WTC11 (cell line): ENCODE measurements around the gene NRG3. TPM values are rescaled to one million over a fixed set of nuclear protein-coding genes. Genes with fewer than 3 reads are reported as not detected.

Experiments
- ATAC-seq: fragments of 200-7000 bp; cut with Tn5 transposase; 2 replicates; pipeline ENCODE4 v1.10.0; 2021; ENCODE audit warnings: mild to moderate bottlenecking, moderate library complexity
- CTCF ChIA-PET: fragments of 300-600 bp; sonication (Branson Sonifier 250); formaldehyde crosslinking; loops from one replicate; lab custom pipeline; 2021; ENCODE audit warnings: antibody characterized with exemption; lab: Charles Lee
- POLR2A ChIA-PET: fragments of 350-600 bp; sonication (Branson Sonifier 250); formaldehyde crosslinking; loops from one replicate; lab custom pipeline; 2021; ENCODE audit warnings: antibody characterized with exemption; lab: Charles Lee
- DNase-seq: peaks from one replicate; pipeline ENCODE4 v3.0.0; 2021; ENCODE audit warnings: low spot score
- H3K27ac Mint-ChIP-seq: 2 replicates; pipeline ENCODE4 v1.8.0; 2021; ENCODE audit warnings: mixed read lengths
- H3K27me3 Mint-ChIP-seq: 2 replicates; pipeline ENCODE4 v1.8.0; 2021; ENCODE audit warnings: low read depth, mild to moderate bottlenecking, moderate library complexity, mixed read lengths
- H3K36me3 Mint-ChIP-seq: 2 replicates; pipeline ENCODE4 v1.8.0; 2021; ENCODE audit warnings: mixed read lengths
- H3K4me1 Mint-ChIP-seq: 2 replicates; pipeline ENCODE4 v1.8.0; 2022; ENCODE audit warnings: mixed read lengths
- H3K4me3 Mint-ChIP-seq: 2 replicates; pipeline ENCODE4 v1.8.0; 2021; ENCODE audit warnings: mild to moderate bottlenecking, moderate library complexity, mixed read lengths
- H3K9me3 Mint-ChIP-seq: 2 replicates; pipeline ENCODE4 v1.8.0; 2021; ENCODE audit warnings: mixed read lengths
- ELF4 ChIP-seq: sonication (generic); formaldehyde crosslinking; IDR thresholded peaks from 2 replicates; pipeline ENCODE4 v1.8.1; 2022; ENCODE audit warnings: low read depth, mild to moderate bottlenecking, moderate library complexity, missing genetic modification reagents
- GTF2I ChIP-seq: fragments of 250-450 bp; sonication (Bioruptor Pico); conservative IDR thresholded peaks from 2 replicates; pipeline ENCODE4 v1.4.0; 2021; ENCODE audit warnings: mild to moderate bottlenecking
- NFATC4 ChIP-seq: fragments of 250-450 bp; sonication (Bioruptor Pico); IDR thresholded peaks from 2 replicates; pipeline ENCODE4 v1.9.0; 2021; ENCODE audit warnings: mild to moderate bottlenecking
- NFE2L1 ChIP-seq: sonication (generic); formaldehyde crosslinking; IDR thresholded peaks from 2 replicates; pipeline ENCODE4 v1.8.1; 2023; ENCODE audit warnings: missing genetic modification reagents
- NFYB ChIP-seq: sonication (generic); formaldehyde crosslinking; conservative IDR thresholded peaks from 2 replicates; pipeline ENCODE4 v1.8.0; 2022; ENCODE audit warnings: low read depth, missing genetic modification reagents
- NR2C2 ChIP-seq: sonication (generic); formaldehyde crosslinking; IDR thresholded peaks from 2 replicates; pipeline ENCODE4 v1.8.0; 2022; ENCODE audit warnings: mild to moderate bottlenecking, missing genetic modification reagents
- OVOL2 ChIP-seq: fragments of 250-450 bp; sonication (Bioruptor Pico); IDR thresholded peaks from 2 replicates; pipeline ENCODE4 v1.9.0; 2021; ENCODE audit warnings: mild to moderate bottlenecking, borderline replicate concordance
- PRRX2 ChIP-seq: fragments of 250-450 bp; sonication (Bioruptor Pico); IDR thresholded peaks from 2 replicates; pipeline ENCODE4 v1.8.0; 2021; ENCODE audit warnings: mild to moderate bottlenecking
- RORB ChIP-seq: fragments of 250-450 bp; sonication (Bioruptor Pico); IDR thresholded peaks from 2 replicates; pipeline ENCODE4 v1.9.0; 2021; ENCODE audit warnings: mild to moderate bottlenecking
- TCF7 ChIP-seq: sonication (generic); formaldehyde crosslinking; IDR thresholded peaks from 2 replicates; pipeline ENCODE4 v1.8.0; 2022; ENCODE audit warnings: mild to moderate bottlenecking, low read depth, missing genetic modification reagents, moderate library complexity
- TEAD4 ChIP-seq: sonication (generic); formaldehyde crosslinking; IDR thresholded peaks from 2 replicates; pipeline ENCODE4 v1.8.0; 2022; ENCODE audit warnings: mild to moderate bottlenecking, missing genetic modification reagents
- ZNF232 ChIP-seq: sonication (generic); formaldehyde crosslinking; IDR thresholded peaks from 2 replicates; pipeline ENCODE4 v1.8.0; 2022; ENCODE audit warnings: mild to moderate bottlenecking, missing genetic modification reagents
- ZNF263 ChIP-seq: sonication (generic); formaldehyde crosslinking; IDR thresholded peaks from 2 replicates; pipeline ENCODE4 v1.8.1; 2022; ENCODE audit warnings: low read depth, mild to moderate bottlenecking, moderate library complexity, missing genetic modification reagents
- ZNF416 ChIP-seq: fragments of 250-450 bp; sonication (Bioruptor Pico); IDR thresholded peaks from 2 replicates; pipeline ENCODE4 v1.9.0; 2021; ENCODE audit warnings: mild to moderate bottlenecking, inconsistent platforms
- ZNF671 ChIP-seq: fragments of 250-450 bp; sonication (Bioruptor Pico); IDR thresholded peaks from 2 replicates; pipeline ENCODE4 v1.8.0; 2021; ENCODE audit warnings: mild to moderate bottlenecking
- total RNA-seq: library from RNA; stranded (reverse); gene quantifications from 3 replicates; pipeline ENCODE4 v1.2.3, GENCODE V29; 2021
- TF ChIP-seq, protein P1 (sequence below): sonication (generic); formaldehyde crosslinking; IDR thresholded peaks from 2 replicates; pipeline ENCODE4 v1.8.0; 2023; ENCODE audit warnings: missing genetic modification reagents, mild to moderate bottlenecking, borderline replicate concordance
- TF ChIP-seq, protein P2 (sequence below): sonication (generic); formaldehyde crosslinking; IDR thresholded peaks from 2 replicates; pipeline ENCODE4 v1.8.0; 2023; ENCODE audit warnings: missing genetic modification reagents
- TF ChIP-seq, protein P3 (sequence below): fragments of 250-450 bp; sonication (Bioruptor Pico); IDR thresholded peaks from 2 replicates; pipeline ENCODE4 v1.9.0; 2021; ENCODE audit warnings: moderate library complexity, mild to moderate bottlenecking, inconsistent platforms, borderline replicate concordance
- TF ChIP-seq, protein P4 (sequence below): sonication (generic); formaldehyde crosslinking; IDR thresholded peaks from 2 replicates; pipeline ENCODE4 v1.8.1; 2023; ENCODE audit warnings: mild to moderate bottlenecking, missing genetic modification reagents, borderline replicate concordance

NRG3 gene
- total RNA-seq, 1 experiment from 2014 or later, result 7.0 TPM

DNA sequence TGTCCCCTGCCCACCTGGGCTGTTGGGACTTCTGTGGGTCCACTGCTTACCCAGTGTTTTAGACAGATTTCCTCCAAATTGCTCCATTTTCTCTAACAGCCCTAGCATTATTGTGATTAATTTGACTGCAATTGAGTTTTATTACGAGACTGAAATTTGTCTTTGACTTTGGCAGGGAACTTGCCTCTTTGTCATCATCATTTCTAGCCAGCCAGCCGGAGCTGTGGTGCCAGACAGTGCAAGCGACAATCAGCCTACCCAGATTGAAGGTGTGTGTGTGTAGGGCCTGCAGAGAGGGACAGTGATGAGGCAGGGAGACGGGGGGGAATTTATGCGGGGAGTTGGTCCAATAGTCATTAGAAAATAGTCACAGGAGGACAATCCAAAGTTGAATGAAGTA, 743.0 kb downstream of the NRG3 start (continued):
- TF ChIP-seq, protein P1, sequence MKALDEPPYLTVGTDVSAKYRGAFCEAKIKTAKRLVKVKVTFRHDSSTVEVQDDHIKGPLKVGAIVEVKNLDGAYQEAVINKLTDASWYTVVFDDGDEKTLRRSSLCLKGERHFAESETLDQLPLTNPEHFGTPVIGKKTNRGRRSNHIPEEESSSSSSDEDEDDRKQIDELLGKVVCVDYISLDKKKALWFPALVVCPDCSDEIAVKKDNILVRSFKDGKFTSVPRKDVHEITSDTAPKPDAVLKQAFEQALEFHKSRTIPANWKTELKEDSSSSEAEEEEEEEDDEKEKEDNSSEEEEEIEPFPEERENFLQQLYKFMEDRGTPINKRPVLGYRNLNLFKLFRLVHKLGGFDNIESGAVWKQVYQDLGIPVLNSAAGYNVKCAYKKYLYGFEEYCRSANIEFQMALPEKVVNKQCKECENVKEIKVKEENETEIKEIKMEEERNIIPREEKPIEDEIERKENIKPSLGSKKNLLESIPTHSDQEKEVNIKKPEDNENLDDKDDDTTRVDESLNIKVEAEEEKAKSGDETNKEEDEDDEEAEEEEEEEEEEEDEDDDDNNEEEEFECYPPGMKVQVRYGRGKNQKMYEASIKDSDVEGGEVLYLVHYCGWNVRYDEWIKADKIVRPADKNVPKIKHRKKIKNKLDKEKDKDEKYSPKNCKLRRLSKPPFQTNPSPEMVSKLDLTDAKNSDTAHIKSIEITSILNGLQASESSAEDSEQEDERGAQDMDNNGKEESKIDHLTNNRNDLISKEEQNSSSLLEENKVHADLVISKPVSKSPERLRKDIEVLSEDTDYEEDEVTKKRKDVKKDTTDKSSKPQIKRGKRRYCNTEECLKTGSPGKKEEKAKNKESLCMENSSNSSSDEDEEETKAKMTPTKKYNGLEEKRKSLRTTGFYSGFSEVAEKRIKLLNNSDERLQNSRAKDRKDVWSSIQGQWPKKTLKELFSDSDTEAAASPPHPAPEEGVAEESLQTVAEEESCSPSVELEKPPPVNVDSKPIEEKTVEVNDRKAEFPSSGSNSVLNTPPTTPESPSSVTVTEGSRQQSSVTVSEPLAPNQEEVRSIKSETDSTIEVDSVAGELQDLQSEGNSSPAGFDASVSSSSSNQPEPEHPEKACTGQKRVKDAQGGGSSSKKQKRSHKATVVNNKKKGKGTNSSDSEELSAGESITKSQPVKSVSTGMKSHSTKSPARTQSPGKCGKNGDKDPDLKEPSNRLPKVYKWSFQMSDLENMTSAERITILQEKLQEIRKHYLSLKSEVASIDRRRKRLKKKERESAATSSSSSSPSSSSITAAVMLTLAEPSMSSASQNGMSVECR (CRISPR knock-in tag), result no peak
- TF ChIP-seq ZNF671 (CRISPR knock-in tag) (no peak), OVOL2 (no peak)

DNA sequence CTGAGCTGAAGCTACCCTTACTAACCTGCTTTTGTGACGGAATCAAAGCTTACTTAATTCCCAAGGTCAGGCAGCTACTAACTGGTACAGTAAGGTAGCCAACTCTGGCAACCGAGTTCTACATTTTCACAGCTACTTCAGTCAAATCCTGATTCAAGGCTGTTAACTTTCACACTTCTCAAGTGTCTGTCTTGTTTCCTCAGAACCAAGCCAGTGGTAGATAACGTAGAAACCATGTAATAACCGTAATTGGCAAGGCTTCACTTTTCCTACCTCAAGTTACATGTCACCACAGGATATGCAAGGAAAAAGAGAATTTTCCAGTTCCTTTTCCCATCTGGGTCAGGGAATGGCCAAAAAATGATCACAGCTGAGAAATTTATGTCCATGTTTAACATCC, 746.7 kb downstream of the NRG3 start:
- H3K4me3 Mint-ChIP-seq, result no peak overlapping the region
- H3K27me3 Mint-ChIP-seq, result no peaks in the 10 kb centered on the region
- POLR2A ChIA-PET, result interaction anchor here (0.7 kb wide), 1 partner anchor 537 kb away, joined by 3 read pairs; no protein-coding TSS in a partner anchor
- H3K4me1 Mint-ChIP-seq, result no peaks in the 10 kb centered on the region
- H3K27ac Mint-ChIP-seq, result no peak overlapping the region
- peaks cover 10% of the 10 kb centered on the region for H3K9me3 Mint-ChIP-seq
- ATAC-seq (no peak), DNase-seq (no peak)
- TF ChIP-seq, protein P2, sequence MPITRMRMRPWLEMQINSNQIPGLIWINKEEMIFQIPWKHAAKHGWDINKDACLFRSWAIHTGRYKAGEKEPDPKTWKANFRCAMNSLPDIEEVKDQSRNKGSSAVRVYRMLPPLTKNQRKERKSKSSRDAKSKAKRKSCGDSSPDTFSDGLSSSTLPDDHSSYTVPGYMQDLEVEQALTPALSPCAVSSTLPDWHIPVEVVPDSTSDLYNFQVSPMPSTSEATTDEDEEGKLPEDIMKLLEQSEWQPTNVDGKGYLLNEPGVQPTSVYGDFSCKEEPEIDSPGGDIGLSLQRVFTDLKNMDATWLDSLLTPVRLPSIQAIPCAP (CRISPR knock-in tag), result no peak
- TF ChIP-seq NR2C2 (CRISPR knock-in tag) (no peak), ZNF416 (no peak)
- TF ChIP-seq, protein P3, sequence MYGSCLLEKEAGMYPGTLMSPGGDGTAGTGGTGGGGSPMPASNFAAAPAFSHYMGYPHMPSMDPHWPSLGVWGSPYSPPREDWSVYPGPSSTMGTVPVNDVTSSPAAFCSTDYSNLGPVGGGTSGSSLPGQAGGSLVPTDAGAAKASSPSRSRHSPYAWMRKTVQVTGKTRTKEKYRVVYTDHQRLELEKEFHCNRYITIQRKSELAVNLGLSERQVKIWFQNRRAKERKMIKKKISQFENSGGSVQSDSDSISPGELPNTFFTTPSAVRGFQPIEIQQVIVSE (CRISPR knock-in tag), result no peak
- no peaks in the 10 kb centered on the region for H3K36me3 Mint-ChIP-seq
- CTCF ChIA-PET, result no interaction called here

DNA sequence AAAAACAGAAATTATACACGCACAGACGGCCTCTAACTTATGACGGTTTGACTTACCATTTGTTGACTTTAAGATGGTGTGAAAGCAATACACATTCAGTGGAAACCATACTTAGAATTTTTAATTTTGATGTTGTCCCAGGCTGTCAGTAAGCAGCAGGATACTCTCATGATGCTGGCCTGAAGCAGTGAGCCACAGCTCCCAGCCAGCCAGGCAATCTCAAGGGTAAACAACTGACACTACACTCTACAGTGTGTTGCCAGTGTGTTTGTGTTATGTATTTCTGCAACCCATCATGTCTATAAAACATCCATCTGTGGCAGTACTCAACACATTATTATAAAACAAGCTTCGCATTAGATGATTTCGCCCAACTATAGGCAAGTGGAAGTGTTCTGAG, 747.5 kb downstream of the NRG3 start:
- no peak overlapping the region for H3K4me3 Mint-ChIP-seq
- peaks cover 10% of the 10 kb centered on the region for H3K9me3 Mint-ChIP-seq
- no peaks in the 10 kb centered on the region for H3K27me3 Mint-ChIP-seq
- no peak for ATAC-seq
- no peak overlapping the region for H3K27ac Mint-ChIP-seq
- H3K36me3 Mint-ChIP-seq, result no peaks in the 10 kb centered on the region
- no peak for DNase-seq
- H3K4me1 Mint-ChIP-seq, result no peaks in the 10 kb centered on the region
- TF ChIP-seq TCF7 (CRISPR knock-in tag) (no peak), NFATC4 (CRISPR knock-in tag) (no peak), ELF4 (CRISPR knock-in tag) (no peak), TEAD4 (no peak), RORB (CRISPR knock-in tag) (no peak), NFYB (CRISPR knock-in tag) (no peak), NR2C2 (CRISPR knock-in tag) (no peak), NFE2L1 (no peak), ZNF232 (no peak), ZNF263 (no peak), PRRX2 (no peak), GTF2I (CRISPR knock-in tag) (no peak)
- TF ChIP-seq, protein P4, sequence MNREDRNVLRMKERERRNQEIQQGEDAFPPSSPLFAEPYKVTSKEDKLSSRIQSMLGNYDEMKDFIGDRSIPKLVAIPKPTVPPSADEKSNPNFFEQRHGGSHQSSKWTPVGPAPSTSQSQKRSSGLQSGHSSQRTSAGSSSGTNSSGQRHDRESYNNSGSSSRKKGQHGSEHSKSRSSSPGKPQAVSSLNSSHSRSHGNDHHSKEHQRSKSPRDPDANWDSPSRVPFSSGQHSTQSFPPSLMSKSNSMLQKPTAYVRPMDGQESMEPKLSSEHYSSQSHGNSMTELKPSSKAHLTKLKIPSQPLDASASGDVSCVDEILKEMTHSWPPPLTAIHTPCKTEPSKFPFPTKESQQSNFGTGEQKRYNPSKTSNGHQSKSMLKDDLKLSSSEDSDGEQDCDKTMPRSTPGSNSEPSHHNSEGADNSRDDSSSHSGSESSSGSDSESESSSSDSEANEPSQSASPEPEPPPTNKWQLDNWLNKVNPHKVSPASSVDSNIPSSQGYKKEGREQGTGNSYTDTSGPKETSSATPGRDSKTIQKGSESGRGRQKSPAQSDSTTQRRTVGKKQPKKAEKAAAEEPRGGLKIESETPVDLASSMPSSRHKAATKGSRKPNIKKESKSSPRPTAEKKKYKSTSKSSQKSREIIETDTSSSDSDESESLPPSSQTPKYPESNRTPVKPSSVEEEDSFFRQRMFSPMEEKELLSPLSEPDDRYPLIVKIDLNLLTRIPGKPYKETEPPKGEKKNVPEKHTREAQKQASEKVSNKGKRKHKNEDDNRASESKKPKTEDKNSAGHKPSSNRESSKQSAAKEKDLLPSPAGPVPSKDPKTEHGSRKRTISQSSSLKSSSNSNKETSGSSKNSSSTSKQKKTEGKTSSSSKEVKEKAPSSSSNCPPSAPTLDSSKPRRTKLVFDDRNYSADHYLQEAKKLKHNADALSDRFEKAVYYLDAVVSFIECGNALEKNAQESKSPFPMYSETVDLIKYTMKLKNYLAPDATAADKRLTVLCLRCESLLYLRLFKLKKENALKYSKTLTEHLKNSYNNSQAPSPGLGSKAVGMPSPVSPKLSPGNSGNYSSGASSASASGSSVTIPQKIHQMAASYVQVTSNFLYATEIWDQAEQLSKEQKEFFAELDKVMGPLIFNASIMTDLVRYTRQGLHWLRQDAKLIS (CRISPR knock-in tag), result no peak
- TF ChIP-seq, protein P3 (CRISPR knock-in tag), result no peak
- TF ChIP-seq, all 79 proteins: peak for 0
- ChIA-PET POLR2A (no interaction called here), CTCF (no interaction called here)
